Ammon's horn (tissue), 1 donor: ENCODE data around the gene SMYD2.

ENCODE experiments used
- DNase-seq: peaks from one replicate; pipeline ENCODE4 v3.0.0-alpha.2; 2016; ENCODE audit warnings: low spot score

SMYD2 gene

DNA sequence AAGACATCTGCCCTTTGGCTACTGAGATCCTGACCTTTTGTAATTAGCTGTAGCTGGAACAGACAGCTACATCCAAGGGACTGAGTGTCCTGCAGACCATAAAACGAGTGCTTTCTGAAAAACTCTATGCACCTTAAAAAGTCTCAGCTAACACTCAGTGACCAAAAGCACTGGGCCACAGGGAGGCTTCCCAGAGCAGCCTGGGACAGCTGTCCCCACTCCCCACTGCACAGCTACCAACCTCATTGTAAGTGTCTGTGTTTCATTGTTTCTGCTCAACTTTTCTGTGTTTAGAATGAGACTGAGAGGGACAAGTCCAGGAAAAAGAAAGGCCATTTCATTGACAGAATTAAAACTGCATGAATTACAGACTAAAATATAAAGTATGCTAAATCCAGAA lies 80.7 kb downstream of the SMYD2 start:
- DNase-seq, result no peak

DNA sequence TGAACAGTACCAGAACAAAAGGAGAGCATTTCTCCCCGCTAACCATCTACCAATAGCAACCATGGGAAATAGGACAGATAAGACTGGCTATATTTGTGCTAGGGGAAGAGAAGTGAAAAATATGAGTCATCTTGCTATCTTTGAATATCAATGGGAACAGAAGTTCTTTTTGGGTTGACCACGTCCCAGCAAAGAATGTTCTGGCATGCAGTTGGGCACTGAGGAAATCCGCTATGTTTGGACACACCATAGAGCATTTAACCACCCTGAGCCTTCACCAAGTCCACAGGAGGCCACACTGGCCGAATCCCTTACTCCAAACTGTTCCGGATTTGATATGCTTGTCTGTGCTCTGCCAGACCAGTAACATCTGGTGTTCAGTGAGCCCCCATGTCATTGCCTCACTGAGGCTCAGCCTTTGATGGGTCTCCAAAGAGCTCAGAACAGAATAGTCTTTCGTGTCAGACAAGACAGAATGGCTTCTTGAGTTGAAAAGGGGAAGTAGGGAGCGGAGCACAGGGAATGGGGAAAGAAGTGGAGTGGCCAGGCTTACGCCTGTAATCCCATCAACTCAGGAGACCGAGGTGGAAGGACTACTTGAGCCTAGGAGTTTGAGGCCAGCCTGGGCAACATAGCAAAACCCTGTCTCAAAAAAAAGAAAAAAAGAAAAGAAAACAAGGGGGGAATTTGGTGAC lies 81.4 kb downstream of the SMYD2 start:
- peak; percentile 38 for DNase-seq

DNA sequence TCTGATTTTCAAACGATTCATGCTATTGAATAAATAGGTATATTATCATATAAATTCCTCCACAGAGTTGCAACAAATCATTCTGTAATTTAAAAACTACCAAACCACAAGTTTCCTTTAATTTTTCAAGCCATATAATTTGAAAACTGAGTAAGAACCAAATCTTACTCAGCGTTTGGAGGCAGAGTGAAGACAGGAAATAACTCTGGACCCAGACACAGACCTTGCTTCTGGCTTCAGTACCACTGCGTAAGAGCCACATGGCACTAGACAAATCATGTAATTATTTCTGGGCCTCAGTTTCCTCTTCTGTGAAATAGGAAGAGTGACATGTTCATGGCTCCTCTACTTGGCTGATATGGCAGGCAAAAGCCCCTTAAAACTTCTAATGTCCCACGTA lies 82.4 kb downstream of the SMYD2 start:
- no peak for DNase-seq

DNA sequence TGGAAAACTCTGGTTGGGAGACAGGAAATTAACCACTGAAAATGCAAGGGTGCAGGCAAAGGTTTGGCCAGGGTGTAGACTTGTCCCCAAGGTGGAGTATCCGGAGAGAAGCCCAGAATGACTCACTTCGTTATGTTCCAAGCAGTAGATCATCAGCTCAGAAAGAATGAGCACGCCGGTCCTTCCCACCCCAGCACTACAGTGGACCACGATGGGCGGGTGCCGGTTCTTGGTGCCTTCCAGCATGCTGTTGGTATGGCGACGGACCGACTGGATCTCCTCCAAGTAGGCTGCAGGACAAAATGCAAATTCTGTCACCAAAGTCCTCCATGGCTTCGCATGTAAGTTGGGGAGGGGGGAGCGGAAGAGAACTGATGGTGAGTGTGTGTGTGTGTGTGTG lies 83.4 kb downstream of the SMYD2 start:
- no peak for DNase-seq

DNA sequence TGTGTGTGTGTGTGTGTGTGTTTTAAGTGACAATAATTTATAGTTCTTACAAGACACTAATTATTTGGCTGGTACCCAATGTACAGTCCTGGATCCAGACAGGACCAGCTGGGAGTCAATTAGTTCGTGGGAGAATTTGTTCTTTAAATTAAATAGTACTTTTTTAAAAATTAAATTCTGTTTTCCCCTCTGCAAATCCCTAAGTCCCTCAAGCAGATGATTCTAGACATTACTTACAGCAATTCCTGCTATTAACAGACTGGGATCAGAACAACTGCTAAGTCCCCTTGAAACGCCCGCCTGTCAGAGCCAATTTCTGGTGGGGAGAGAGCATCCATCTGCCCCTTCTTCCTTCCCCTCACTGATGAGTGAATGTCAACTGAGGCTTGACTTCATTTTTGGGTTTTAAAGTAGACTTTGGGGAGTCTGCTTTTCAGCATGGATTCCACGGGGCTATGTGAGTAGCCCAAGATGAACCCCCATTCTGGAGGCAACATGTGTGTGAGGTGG lies 83.9 kb downstream of the SMYD2 start:
- no peak for DNase-seq

DNA sequence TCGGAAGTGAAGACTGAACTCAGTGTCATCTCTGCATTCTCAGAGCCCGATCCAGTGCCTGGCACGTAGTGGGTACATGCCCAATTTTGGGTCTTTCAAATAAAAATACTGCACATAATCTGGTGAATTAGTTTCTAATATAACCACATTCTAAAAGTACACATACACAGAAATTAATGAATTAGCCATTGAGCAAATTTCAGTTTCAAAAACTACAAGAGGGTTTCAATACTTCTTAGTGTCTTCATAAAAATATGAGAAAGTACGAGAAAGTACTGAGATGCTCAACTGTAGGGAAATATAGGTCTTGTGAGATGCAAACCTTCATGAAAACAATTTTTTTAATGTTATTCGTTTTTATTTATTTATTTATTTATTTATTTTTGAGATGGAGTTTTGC lies 86.9 kb downstream of the SMYD2 start:
- no peak for DNase-seq

DNA sequence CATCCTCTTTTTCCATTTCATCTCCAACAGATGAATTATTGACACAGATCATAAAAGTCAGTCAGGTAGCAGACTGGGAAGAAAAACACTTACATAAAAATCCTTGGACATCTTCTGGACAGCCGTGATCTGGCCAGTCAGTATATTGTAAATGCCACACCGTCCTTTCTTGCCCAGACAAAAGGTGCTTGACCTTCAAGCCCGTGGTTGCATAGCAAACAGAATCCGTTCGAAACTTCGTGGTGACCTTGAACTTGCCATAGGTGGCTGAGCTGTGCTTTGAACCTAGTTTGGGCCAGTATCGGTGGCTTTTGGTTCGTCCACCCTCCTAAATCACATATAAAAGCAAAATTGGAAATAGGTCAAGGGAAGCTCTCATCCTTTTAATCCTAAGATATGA lies 88.4 kb downstream of the SMYD2 start:
- no peak for DNase-seq

DNA sequence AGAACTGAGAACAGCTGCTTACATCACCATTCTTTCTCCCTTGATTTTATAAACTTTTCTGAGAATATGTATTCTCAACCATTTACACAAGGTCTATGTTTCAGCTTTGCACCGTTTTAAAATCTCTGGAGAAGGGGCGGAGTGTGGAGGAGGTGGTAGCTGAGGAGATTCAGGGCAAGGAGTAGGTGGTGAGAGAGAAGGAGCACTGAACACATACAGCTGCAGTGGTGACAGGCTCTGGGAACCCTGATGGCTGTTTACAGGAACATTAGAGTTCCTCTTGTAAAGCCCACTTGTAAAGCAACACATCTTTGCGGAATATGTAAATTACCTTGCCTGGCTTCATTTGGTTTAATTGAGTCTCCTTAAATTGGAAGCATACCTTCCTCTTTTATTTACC lies 89.7 kb downstream of the SMYD2 start:
- DNase-seq, result no peak

DNA sequence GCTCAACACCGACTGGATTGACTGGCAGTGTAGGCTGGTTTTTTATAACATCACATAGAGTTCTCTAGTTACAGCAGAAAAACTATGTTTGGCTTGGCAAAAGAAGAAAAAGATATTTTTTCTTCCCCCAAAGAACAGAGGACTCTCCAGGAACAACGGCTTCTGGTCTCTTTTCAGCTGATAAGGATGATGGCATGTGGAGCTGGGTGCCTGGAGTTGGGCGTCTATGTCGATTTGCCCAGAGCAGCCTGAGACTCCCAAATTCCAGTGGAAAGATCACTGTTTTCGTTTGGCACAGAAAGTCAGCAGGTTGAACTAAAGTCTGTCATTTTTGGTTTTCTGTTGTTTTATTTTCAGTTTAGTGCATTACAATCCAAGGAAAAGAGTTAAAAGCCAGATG lies 91.1 kb downstream of the SMYD2 start:
- peak; percentile 20 for DNase-seq

DNA sequence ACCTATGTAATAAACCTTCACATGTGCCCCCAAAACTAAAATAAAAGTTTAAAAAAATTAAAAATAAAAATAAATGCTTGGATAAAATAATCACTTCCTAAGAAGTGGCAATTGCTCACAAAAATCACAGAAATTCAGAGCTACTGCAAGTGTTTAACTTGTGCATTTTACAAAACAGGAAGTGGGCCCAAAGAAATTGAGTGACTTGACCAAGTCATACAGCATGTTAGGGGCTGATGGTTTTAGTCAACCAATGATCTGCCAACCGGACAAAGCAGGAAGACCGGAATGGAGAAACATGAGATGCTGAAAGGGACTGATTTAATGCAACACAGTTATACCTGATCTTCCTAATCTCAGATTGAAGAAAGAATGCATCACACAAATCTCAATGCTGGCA lies 96.5 kb downstream of the SMYD2 start:
- no peak for DNase-seq

DNA sequence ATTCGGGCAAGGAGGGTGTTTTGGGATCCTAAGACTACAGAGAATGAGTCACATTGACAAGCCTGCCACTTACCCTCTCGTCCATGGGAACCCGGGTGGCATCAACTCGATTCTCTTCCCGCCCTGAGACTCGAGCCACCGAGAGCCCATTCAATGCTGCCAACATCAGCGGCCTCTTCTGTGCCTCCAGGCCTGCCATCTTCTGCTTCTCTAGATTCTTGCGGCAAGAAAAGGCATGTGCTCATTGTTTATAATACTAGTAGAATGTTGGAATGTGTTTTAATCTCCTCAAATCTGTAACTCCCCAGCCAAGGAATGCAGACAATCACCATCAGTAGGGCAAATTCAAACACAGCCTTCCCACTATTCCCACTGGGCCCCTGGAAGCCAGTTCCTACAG lies 96.9 kb downstream of the SMYD2 start:
- DNase-seq, result no peak

DNA sequence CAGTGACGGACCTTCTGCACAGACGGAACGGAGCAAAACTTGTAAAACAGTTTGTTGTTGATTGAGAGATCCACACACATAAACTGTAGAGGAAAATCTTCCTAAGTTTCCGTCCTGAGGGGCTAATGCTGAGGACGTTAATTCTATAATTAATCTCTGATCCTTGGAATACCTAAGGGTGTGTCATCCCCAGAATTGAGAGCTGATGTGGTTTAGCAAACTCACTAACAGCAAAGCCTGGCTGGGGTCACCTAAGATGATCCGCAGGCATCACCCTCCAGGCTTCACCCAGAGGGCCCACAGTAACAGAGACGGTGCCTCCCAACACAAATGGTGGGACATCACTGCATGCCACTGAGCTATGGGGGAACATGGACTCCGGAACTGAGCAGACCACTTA lies 97.5 kb downstream of the SMYD2 start:
- no peak for DNase-seq

DNA sequence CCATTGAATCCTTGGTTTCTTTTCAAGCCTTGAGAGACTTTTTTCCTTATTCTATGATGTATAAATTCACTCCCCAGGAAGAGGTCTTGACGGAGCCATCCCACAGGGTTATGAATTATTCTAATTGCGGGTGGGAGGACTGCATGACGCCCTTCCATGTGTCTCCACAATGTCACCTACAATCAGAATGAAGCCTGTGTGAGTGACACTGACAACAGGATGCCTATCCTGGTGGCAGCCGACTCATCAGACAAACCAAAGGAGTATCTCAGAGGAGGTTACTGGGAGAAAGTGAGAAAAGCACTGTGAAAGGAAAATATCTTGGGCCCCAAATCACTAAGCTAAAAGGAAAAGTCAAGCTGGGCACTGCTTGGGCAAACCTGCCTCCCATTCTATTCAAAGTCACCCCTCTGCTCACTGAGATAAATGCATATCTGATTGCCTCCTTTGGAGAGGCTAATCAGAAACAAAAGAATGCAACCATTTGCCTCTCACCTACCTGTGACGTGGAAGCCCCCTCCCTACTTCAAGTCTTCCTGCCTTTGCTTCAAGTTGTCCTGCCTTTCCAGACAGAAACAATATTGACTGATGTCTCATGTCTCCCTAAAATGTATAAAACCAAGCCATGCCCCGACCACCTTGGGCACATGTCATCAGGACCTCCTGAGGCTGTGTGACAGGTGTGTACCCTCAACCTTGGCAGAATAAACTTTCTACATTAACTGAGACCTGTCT lies 98.4 kb downstream of the SMYD2 start:
- DNase-seq, result no peak

DNA sequence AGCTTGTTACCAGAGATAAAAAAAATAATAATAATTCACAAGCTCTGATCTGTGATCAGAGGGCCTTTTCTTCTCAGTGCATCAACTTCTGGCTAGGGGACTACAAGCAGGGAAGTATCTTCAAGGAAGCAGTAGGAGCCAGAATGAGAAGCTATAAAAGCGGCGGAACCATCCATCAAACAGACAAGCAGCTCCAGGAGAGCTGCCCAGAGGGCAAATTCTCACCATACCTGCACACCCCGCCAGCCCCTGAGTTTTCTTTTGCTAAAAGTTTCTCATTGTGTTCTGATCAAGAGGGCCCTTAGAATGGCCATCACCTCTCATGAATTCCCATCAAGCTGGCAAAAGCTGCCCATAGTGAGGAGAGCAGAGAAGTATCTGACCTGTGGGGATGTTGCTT lies 99.4 kb downstream of the SMYD2 start:
- no peak for DNase-seq

DNA sequence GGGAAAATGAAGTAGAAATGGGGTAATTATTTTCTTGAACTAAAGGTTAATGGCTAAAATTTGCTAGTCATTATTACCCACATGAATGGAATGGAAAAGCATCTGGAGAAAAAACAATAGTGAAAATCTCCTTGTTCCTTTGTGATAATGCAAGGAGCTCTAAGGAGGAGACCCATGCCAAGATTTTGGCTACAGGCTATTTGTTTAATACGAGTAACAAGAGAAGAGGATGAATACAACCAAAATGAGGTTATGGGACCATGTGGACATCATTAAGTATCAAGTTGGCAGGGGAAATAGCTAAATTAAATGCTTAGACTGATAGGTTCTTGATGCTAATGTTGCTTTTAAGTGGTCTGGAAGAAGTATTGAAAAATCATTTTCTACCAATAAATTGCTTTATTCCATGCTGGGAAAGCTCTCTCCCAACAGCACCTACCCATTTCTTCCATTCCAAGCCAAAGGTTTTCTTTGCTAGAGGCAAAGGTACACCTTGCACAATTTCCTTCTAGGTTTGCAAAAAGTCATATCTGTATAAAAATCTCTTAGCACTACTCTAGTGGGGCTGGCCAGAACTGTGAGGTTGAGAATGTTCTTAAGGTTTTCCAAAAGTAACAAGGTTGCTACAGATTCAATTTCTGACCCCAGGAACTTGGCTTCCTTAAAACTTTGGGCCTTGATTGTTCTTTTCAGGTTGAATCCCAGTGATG lies 100.2 kb downstream of the SMYD2 start:
- DNase-seq, result no peak

DNA sequence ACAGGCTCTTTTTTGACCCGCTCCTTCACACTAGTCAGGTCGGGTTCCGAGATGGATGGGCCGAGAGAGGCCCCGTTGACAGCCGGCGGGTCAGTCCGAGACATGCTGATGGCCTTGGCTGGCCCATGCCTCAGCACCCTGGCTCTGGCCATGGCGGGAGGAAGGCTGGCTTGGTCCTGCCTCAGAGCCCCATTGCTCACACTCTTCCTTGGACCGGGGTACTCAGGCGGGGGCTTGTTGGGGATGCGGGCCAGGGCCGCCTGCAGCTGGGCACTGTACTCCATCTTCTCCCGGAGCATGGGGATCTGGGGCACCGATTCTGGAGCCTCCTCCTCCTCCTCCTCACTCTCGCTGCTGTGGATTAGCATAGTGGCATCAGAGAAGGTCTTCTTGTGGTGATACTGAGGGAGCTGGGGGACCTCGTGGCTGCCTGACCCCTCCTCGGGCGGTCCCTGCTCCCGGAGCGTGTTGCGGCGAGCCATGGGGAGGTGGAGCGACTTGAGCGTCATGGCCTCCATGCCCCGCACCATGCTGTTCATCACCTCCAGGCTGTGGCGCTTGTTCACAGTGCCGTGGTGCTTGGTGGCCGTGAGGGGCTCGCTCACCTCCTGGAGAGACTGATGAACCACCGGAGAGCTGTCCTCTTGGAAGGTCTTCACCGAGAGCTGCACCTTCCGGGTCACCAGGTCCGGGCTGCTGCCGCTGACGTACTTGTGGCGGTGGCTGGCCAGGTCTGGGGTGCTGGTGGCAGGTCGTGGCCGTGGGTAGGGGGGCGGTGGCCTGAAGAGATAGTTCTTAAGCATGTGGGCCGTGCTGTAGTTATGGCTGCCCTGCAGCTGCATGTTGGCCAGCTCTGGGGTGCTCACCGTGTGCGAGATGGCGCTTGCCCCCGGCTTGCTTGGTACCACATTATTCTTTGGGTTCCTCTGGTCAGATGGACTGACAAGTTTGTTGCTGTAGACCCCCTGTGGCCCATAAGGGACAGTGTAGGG lies 102.7 kb downstream of the SMYD2 start:
- no peak for DNase-seq

DNA sequence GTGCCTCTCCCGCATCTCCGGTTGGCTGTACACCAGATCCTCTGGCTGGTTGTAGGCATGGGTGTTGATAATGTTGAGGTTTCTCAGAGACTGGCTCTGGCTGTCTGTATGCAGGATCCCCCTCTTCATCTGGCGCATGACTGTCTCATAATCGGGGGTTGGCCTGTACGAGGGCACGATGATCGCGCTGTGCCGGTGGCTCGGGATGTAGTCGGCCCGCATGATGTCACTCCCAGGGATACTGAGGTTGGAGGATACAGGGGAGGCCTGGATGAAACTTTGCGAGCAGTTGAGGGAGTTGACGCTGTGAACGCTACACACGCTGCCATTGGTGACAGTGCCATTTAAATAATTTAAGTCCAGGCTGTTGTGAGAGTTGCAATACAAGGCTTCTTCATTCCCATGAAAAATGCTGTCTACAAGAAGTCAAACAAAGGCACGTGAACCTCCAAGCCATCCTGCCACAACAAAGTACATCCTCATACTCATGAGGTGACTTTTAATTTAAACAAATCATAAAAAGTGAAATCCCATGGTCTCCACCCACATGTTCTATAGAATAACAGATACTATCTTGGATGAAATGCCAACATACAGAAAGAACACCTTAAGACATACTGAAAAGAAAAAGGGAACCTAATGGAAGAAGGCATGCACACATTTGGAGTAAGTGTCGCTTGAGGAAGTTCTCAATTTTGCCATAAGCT lies 103.6 kb downstream of the SMYD2 start:
- no peak for DNase-seq

DNA sequence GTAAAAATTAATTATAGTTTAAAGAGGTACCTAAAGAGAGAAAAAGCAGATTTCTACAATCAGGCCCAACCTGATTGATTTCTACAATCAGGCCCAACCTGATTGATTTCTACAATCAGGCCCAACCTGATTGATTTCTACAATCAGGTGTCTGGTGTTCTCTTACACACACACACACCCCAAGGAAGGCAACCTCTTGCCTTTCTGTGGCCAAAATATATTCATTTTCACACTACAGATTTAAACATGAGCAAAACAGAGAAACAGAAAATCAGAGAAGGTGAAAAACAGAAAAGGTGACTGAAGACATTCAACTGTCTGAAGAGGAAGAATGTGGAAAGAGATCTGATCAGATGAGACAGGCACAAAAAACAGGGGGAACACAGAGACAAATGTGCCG lies 104.5 kb downstream of the SMYD2 start:
- no peak for DNase-seq

DNA sequence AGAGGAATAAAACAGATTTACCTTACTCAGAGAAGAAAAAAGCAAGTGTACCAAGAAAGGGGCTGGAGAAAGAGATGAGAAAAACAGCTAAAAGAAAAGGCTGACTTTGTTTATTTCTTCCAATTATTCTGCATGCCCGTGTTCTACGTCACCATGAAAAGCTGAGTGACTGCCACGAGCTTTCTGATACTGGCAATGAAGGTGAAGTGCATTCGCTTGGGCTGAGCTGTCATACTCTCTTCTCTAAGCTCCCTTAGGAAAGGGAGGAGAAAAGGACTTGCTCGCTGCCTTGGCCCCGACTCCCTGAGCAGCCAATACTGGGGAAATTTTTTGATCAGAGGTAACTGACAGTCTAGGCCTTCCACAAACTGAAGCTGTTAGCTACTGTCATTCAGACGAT lies 105.4 kb downstream of the SMYD2 start:
- no peak for DNase-seq
